Body of pancreas (tissue), 4 donors: ENCODE measurements around the gene CDC16. TPM values are rescaled to one million over a fixed set of nuclear protein-coding genes. Genes with fewer than 3 reads are reported as not detected.

ENCODE experiments used
- ATAC-seq: fragments of 150-250 bp; one replicate; pipeline ENCODE4 v1.9.1; 2016
- DNase-seq, 4 donors: peaks; one replicate each; pipeline ENCODE4 v3.0.0-alpha.2; 2019
- H3K27ac ChIP-seq, 4 donors: fragments of 200-600 bp; sonication (generic); 1 replicate in 3 of 4; 2 replicates in 1 of 4; pipeline versions ENCODE4 v1.5.1 to v1.6.1; 2016 to 2019; ENCODE audit warnings: mild to moderate bottlenecking in 1 of 4, mixed read lengths in 1 of 4, moderate library complexity in 1 of 4
- H3K27me3 ChIP-seq, 2 donors: fragments of 200-600 bp; sonication (generic); one replicate each; pipeline ENCODE4 v1.6.0; 2016; ENCODE audit warnings: mild to moderate bottlenecking in 1 of 2
- H3K36me3 ChIP-seq, 2 donors: fragments of 200-600 bp; sonication (generic); replicated peaks in 1 of 2; 2 replicates each; pipeline ENCODE4 v1.5.1; 2016; ENCODE audit warnings: low read depth in 2 of 2; ENCODE audit not compliant: insufficient read depth in 1 of 2
- H3K4me1 ChIP-seq: fragments of 200-600 bp; sonication (generic); one replicate; pipeline ENCODE4 v1.6.0; 2016
- H3K4me3 ChIP-seq, 2 donors: fragments of 200-600 bp; sonication (generic); 1 replicate in 1 of 2; 2 replicates in 1 of 2; pipeline ENCODE4 v1.5.1; 2016 to 2019
- H3K9me3 ChIP-seq, 3 donors: fragments of 200-600 bp; sonication (generic); 1 replicate in 2 of 3; 2 replicates in 1 of 3; pipeline ENCODE4 v1.5.1; 2016
- POLR2A ChIP-seq, 3 donors: fragments of 450-650 bp; IDR thresholded peaks; one replicate each; pipeline ENCODE4 v1.6.1; 2016; ENCODE audit warnings: antibody characterized with exemption in 3 of 3, mild to moderate bottlenecking in 2 of 3
- WGBS, 2 donors: methylation state at CpG; one replicate each; pipeline ENCODE4 v1.1.5; 2017; 5-methylcytosine and 5-hydroxymethylcytosine counted together
- intact Hi-C: fragments of 100-400 bp; cut with DNase I; formaldehyde crosslinking; loops from one replicate; pipeline ENCODE4 v1.15.1; 2023
- total RNA-seq, 2 donors: library from RNA; depleted of rRNA; stranded (reverse); fragments of >200 nt; gene quantifications; one replicate each; pipeline ENCODE4 v1.1.0, GENCODE V29; 2016
- TF ChIP-seq, protein P1 (sequence below), 7 experiments: fragments of 450-650 bp in 4 of 7; fragments of 200-600 bp in 3 of 7; sonication (generic) in 3 of 7; IDR thresholded peaks; one replicate each; pipeline ENCODE4 v1.5.1; 2016 to 2019; ENCODE audit warnings: antibody characterized with exemption in 7 of 7

Gene CDC16
- total RNA-seq, 2 donors from 2014 or later: 46.7 to 63.9 TPM

DNA sequence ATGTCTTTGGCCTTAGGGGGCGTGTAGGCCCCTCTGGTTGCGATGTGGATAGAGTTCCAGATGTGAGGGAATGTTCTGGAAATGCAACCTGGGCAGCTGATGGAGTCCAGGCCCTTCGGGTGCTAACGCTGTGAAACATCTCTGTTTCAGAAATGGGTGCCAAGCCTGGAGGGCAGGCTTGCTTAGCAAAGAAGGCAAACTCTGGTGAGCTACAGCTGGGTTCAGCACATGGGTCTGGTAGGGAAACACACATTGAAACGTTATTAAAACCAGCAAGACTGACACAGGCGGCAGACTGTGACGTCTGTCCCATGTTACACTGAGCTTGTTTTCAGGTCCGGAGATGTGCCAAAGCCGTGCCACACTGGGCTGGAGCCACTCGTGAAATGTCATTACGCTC, 8.6 kb upstream of the CDC16 start:
- H3K36me3 ChIP-seq: no peaks in the 10 kb centered on the region
- H3K4me1 ChIP-seq: peaks cover 25% of the 10 kb centered on the region
- no peak overlapping the region for H3K4me3 ChIP-seq
- 40 to 43% methylated on average over 11 of the region's 11 CpGs for WGBS, 2 donors
- H3K27me3 ChIP-seq: no peaks in the 10 kb centered on the region
- ATAC-seq (peak; percentile 57), DNase-seq (peak; percentile 47 to 63 (median 58))
- intact Hi-C loops: loop anchor here (5.0 kb wide), 1 partner anchor 274 kb away; no protein-coding TSS in a partner anchor
- peak overlapping the region; percentile 21 to 57 (median 27) for H3K27ac ChIP-seq
- H3K9me3 ChIP-seq: no peaks in the 10 kb centered on the region
- TF ChIP-seq POLR2A (IDR thresholded peaks at IDR 0.05): no peak
- TF ChIP-seq, protein P1, sequence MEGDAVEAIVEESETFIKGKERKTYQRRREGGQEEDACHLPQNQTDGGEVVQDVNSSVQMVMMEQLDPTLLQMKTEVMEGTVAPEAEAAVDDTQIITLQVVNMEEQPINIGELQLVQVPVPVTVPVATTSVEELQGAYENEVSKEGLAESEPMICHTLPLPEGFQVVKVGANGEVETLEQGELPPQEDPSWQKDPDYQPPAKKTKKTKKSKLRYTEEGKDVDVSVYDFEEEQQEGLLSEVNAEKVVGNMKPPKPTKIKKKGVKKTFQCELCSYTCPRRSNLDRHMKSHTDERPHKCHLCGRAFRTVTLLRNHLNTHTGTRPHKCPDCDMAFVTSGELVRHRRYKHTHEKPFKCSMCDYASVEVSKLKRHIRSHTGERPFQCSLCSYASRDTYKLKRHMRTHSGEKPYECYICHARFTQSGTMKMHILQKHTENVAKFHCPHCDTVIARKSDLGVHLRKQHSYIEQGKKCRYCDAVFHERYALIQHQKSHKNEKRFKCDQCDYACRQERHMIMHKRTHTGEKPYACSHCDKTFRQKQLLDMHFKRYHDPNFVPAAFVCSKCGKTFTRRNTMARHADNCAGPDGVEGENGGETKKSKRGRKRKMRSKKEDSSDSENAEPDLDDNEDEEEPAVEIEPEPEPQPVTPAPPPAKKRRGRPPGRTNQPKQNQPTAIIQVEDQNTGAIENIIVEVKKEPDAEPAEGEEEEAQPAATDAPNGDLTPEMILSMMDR (IDR thresholded peaks at IDR 0.05): no peak

DNA sequence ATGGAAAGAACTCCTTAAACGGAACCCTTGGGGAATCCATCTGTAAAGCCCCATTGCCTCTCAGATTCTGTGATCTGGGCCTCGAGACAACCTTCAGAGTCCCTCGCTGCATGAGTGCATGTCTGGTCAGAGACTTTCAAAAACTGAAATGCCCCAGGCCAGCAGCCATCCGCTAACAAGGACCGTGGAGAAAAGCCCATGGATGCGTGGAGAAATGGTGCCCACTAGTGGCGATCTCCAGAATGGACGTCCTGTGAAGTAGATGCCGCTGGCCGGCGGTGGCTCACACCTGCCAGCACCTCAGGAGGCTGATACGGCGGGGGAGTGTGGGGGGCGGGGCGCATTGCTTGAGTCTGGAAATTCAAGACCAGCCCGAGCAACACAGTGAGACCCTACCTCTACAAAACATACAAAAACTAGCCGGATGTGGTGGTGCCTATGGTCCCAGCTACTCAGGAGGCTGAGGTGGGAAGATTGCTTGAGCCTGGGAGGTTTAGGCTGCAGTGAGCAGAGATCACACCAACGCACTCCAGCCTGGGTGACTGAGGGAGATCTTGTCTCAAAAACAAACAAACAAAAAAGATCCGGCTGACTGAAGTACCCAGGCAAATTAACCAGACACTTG, 7.9 kb upstream of the CDC16 start:
- H3K9me3 ChIP-seq: no peaks in the 10 kb centered on the region
- H3K36me3 ChIP-seq: no peaks in the 10 kb centered on the region
- H3K4me1 ChIP-seq: peaks cover 25% of the 10 kb centered on the region
- H3K4me3 ChIP-seq: no peak overlapping the region
- no peaks in the 10 kb centered on the region for H3K27me3 ChIP-seq
- DNase-seq (peak; percentile 91 to 96 (median 94)), ATAC-seq (peak; percentile 93)
- intact Hi-C loops: loop anchor here (5.0 kb wide), 1 partner anchor 275 kb away; no protein-coding TSS in a partner anchor
- 3 to 6% methylated on average over 7 to 19 of the region's 19 CpGs for WGBS, 2 donors
- peak overlapping the region; percentile 21 to 57 (median 27) for H3K27ac ChIP-seq
- no peak for TF ChIP-seq POLR2A (IDR thresholded peaks at IDR 0.05)
- TF ChIP-seq, protein P1 (IDR thresholded peaks at IDR 0.05): peak; percentile 87 to 98 (median 98)

GRCh38 chr13:114227528-114227927, 7.2 kb upstream of the CDC16 start:
- ATAC-seq (no peak), DNase-seq (no peak)
- H3K27ac ChIP-seq: no peak overlapping the region
- intact Hi-C loops: loop anchor here (5.0 kb wide), 1 partner anchor 275 kb away; no protein-coding TSS in a partner anchor
- no peaks in the 10 kb centered on the region for H3K36me3 ChIP-seq
- no peaks in the 10 kb centered on the region for H3K9me3 ChIP-seq
- TF ChIP-seq POLR2A (IDR thresholded peaks at IDR 0.05): no peak
- TF ChIP-seq, protein P1 (IDR thresholded peaks at IDR 0.05): no peak
- 65 to 80% methylated on average over 2 of the region's 2 CpGs for WGBS, 2 donors
- H3K27me3 ChIP-seq: no peaks in the 10 kb centered on the region
- H3K4me3 ChIP-seq: no peak overlapping the region
- peaks cover 21% of the 10 kb centered on the region for H3K4me1 ChIP-seq

GRCh38 chr13:114228176-114228575, 6.5 kb upstream of the CDC16 start:
- peaks cover 16% of the 10 kb centered on the region for H3K4me1 ChIP-seq
- intact Hi-C loops: loop anchor here (5.0 kb wide), 1 partner anchor 276 kb away; no protein-coding TSS in a partner anchor
- H3K4me3 ChIP-seq: no peak overlapping the region
- no peaks in the 10 kb centered on the region for H3K9me3 ChIP-seq
- no peak overlapping the region for H3K27ac ChIP-seq
- TF ChIP-seq, protein P1 (IDR thresholded peaks at IDR 0.05): no peak
- TF ChIP-seq POLR2A (IDR thresholded peaks at IDR 0.05): no peak
- DNase-seq (no peak), ATAC-seq (no peak)
- H3K36me3 ChIP-seq: no peaks in the 10 kb centered on the region
- WGBS, 2 donors: 52 to 63% methylated on average over 9 of the region's 9 CpGs
- no peaks in the 10 kb centered on the region for H3K27me3 ChIP-seq

GRCh38 chr13:114229506-114229905, 5.2 kb upstream of the CDC16 start:
- 57 to 70% methylated on average over 4 of the region's 4 CpGs for WGBS, 2 donors
- no peak for DNase-seq
- Histone ChIP-seq H3K36me3 (no peaks in the 10 kb centered on the region), H3K27ac (no peak overlapping the region), H3K9me3 (no peaks in the 10 kb centered on the region), H3K4me3 (no peak overlapping the region), H3K4me1 (peaks cover 19% of the 10 kb centered on the region), H3K27me3 (no peaks in the 10 kb centered on the region)
- intact Hi-C loops: loop anchor here (5.0 kb wide), 1 partner anchor 277 kb away; no protein-coding TSS in a partner anchor
- no peak for ATAC-seq
- TF ChIP-seq POLR2A (IDR thresholded peaks at IDR 0.05): no peak
- TF ChIP-seq, protein P1 (IDR thresholded peaks at IDR 0.05): no peak
